Medulla oblongata (tissue), 1 donor: ENCODE measurements around the gene AAGAB.
A peak's percentile ranks its signal among the peaks of the same experiment; 100 is the strongest.
"Not testable (repeated sequence)": the region's sequence is repeated elsewhere in the genome, so short reads cannot be mapped to it uniquely, and the experiment has no call there.

ENCODE experiments used
- DNase-seq: peaks from one replicate; pipeline ENCODE4 v3.0.0-alpha.2; 2015; ENCODE audit errors: extremely low spot score

AAGAB gene

GRCh38 chr15:67253101-67253500 is 1.4 kb downstream of the AAGAB start:
- DNase-seq = no peak

GRCh38 chr15:67251318-67251717 is 3.1 kb downstream of the AAGAB start:
- no peak for DNase-seq

- DNase-seq = no peak
Observed at GRCh38 chr15:67249830-67250229, 4.6 kb downstream of the AAGAB start.

- DNase-seq = no peak
Observed at GRCh38 chr15:67248011-67248505, 6.4 kb downstream of the AAGAB start.

- DNase-seq = not testable (repeated sequence)
Observed at GRCh38 chr15:67246606-67247005, 7.9 kb downstream of the AAGAB start.

GRCh38 chr15:67244971-67245478 is 9.4 kb downstream of the AAGAB start:
- DNase-seq = no peak

- no peak for DNase-seq
Observed at GRCh38 chr15:67242708-67243111, 11.8 kb downstream of the AAGAB start.

- DNase-seq = no peak
Observed at GRCh38 chr15:67241132-67241855, 13.2 kb downstream of the AAGAB start.

GRCh38 chr15:67240235-67241131 is 14.0 kb downstream of the AAGAB start:
- DNase-seq = peak; percentile 14

GRCh38 chr15:67232591-67232990 is 21.9 kb downstream of the AAGAB start:
- DNase-seq = no peak

- no peak for DNase-seq
Observed at GRCh38 chr15:67230504-67230903, 24.0 kb downstream of the AAGAB start.

GRCh38 chr15:67228286-67228685 is 26.2 kb downstream of the AAGAB start:
- DNase-seq = no peak

GRCh38 chr15:67227846-67228245 is 26.6 kb downstream of the AAGAB start:
- DNase-seq = no peak

GRCh38 chr15:67227431-67227830 is 27.0 kb downstream of the AAGAB start:
- no peak for DNase-seq

GRCh38 chr15:67225336-67225735 is 29.1 kb downstream of the AAGAB start:
- no peak for DNase-seq

- no peak for DNase-seq
Observed at GRCh38 chr15:67224889-67225288, 29.6 kb downstream of the AAGAB start.

GRCh38 chr15:67219288-67219687 is 35.2 kb downstream of the AAGAB start:
- no peak for DNase-seq

GRCh38 chr15:67218428-67218827 is 36.0 kb downstream of the AAGAB start:
- no peak for DNase-seq

- DNase-seq = no peak
Observed at GRCh38 chr15:67216859-67217258, 37.6 kb downstream of the AAGAB start.

- DNase-seq = no peak
Observed at GRCh38 chr15:67215102-67215501, 39.4 kb downstream of the AAGAB start.

GRCh38 chr15:67212684-67213367 is 41.6 kb downstream of the AAGAB start:
- no peak for DNase-seq
